ENCODE measurements around the gene SCN7A.

Gene SCN7A

DNA sequence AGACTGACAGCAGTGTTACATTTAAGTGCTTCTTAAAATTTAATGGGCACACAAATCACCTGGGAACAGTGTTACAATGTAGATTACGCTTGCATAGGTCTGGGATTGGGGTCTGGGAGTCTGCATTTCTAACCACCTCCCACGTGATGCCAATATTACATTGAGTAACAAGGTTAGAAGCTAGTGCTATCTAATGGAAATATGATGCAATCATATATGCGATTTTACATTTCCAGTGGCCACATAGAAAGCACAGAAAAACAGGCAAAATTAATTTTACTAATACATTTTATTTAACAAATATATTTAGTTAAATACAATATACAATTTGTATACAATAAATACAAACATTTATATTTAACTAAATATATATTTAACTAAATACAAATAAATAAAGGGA is 53.7 kb downstream of the SCN7A start:
- no peak overlapping the region for H3K4me3 ChIP-seq (ENCODE audit: low read depth, low read length)
- TF ChIP-seq, protein P1, sequence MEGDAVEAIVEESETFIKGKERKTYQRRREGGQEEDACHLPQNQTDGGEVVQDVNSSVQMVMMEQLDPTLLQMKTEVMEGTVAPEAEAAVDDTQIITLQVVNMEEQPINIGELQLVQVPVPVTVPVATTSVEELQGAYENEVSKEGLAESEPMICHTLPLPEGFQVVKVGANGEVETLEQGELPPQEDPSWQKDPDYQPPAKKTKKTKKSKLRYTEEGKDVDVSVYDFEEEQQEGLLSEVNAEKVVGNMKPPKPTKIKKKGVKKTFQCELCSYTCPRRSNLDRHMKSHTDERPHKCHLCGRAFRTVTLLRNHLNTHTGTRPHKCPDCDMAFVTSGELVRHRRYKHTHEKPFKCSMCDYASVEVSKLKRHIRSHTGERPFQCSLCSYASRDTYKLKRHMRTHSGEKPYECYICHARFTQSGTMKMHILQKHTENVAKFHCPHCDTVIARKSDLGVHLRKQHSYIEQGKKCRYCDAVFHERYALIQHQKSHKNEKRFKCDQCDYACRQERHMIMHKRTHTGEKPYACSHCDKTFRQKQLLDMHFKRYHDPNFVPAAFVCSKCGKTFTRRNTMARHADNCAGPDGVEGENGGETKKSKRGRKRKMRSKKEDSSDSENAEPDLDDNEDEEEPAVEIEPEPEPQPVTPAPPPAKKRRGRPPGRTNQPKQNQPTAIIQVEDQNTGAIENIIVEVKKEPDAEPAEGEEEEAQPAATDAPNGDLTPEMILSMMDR (conservative IDR thresholded peaks at IDR 0.05; ENCODE audit: low read depth, low read length), result no peak
- DNase-seq (ENCODE audit: low read depth), result no peak

DNA sequence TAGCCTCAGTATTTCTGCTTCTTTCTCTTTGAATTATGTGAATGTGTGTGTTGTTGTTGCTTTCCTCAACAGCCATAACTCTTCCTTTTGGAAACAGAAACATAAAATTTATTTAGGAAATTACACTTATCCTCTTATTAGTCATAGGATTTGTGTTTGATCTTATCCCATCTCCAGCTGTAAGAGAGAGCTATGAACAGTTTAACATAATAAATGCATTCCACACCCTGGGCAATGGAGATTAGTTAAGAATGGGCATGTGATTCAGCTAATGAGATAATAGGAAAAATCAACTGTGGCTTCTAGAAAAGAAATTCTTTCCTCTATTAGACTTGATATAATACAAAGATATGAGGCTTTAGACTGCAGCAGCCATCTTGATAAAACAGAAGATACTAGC is 55.0 kb downstream of the SCN7A start:
- TF ChIP-seq, protein P1 (conservative IDR thresholded peaks at IDR 0.05; ENCODE audit: low read depth, low read length), result no peak
- DNase-seq (ENCODE audit: low read depth), result no peak
- H3K4me3 ChIP-seq (ENCODE audit: low read depth, low read length), result no peak overlapping the region

DNA sequence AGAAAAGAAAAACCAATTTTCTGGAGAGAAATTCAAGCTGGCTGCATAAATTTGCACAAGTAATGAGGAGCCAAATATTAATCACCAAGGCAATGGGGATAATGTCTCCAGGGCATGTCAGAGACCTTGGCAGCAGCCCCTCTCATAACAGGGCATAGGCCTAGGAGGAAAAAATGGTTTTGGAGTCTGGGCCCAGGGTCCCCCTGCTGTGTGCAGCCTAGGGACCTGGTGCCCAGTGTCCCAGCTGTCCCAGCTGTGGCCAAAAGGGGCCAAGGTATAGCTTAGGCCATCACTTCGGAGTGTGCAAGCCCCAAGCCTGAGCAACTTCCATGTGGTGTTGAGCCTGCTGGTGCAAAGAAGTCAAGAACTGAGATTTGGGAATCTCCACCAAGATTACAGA is 57.1 kb downstream of the SCN7A start:
- TF ChIP-seq, protein P1 (conservative IDR thresholded peaks at IDR 0.05; ENCODE audit: low read depth, low read length), result no peak
- no peak overlapping the region for H3K4me3 ChIP-seq (ENCODE audit: low read depth, low read length)
- DNase-seq (ENCODE audit: low read depth), result no peak

DNA sequence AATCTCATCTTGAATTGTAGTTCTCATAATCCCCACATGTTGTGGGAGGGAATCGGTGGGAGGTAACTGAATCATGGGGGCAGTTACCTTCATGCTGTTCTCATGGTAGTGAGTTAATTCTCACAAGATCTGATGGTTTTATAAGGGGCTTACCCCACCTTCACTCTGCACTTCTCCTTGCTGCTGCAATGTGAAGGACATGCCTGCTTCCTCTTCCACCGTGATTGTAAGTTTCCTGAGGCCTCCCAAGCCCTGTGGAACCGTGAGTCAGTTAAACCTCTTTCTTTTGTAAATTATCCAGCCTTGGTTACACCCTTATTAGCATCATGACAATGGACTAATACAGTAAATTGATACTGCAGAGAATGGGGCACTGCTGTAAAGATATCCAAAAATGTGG is 57.9 kb downstream of the SCN7A start:
- H3K4me3 ChIP-seq (ENCODE audit: low read depth, low read length), result no peak overlapping the region
- TF ChIP-seq, protein P1 (conservative IDR thresholded peaks at IDR 0.05; ENCODE audit: low read depth, low read length), result no peak
- no peak for DNase-seq (ENCODE audit: low read depth)

DNA sequence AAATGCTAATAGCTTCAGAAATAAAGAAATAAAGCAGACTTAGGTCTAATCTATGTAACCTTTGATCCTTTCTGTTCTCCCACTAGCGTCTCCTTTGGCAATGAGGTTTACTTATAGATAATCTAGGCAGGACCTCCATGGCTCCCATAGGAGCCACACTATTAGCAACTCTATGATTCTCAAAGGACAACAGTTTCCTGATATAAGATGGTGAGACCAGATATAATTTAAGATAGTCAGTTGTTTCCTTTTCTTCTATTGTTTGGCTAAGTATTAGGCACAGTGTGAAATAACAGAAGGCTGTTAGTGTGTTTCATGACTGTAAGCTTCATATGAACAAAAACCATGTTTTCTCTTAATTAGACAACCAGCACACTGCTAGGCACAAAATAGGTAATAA is 59.6 kb downstream of the SCN7A start:
- no peak overlapping the region for H3K4me3 ChIP-seq (ENCODE audit: low read depth, low read length)
- DNase-seq (ENCODE audit: low read depth), result no peak
- TF ChIP-seq, protein P1 (conservative IDR thresholded peaks at IDR 0.05; ENCODE audit: low read depth, low read length), result no peak

DNA sequence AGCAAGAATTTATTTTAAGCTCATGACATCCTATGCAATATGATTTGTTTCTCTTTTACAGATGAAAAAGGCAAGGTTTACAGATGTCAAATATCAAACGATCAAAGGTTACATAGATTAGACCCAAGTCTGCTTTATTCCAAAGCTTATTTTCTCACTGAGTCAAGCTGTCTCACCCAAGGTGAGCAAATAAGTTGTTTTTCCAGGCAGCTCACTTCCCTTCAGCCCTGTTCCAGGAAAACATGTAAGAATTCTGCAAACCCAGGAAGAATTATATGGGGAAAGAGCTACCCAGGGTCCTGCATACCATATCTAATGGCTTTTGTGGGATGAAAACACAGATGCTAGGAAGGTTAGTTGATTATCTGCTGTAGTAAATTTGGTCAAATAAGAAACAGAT is 60.6 kb downstream of the SCN7A start:
- no peak overlapping the region for H3K4me3 ChIP-seq (ENCODE audit: low read depth, low read length)
- TF ChIP-seq, protein P1 (conservative IDR thresholded peaks at IDR 0.05; ENCODE audit: low read depth, low read length), result no peak
- no peak for DNase-seq (ENCODE audit: low read depth)

DNA sequence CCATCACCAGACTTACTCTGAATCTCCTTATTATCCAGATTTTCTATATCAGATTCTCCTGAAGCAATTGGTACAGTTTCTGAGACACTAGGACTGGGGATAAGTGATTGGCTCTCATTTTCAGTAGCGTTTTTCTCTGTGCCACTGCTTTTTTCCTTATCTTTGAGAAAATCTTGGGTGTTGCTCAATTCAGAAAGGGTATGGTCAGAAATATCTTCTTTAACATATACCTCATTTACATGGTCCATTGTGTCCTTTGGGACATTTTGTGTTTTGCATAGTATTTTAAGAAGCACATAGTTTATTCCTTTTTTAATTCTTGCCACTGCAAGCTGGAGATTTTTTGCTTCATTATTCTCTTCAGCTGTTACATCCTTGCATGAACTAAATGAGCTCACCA is 61.7 kb downstream of the SCN7A start:
- no peak for DNase-seq (ENCODE audit: low read depth)
- no peak overlapping the region for H3K4me3 ChIP-seq (ENCODE audit: low read depth, low read length)
- TF ChIP-seq, protein P1 (conservative IDR thresholded peaks at IDR 0.05; ENCODE audit: low read depth, low read length), result no peak

All from choroid plexus epithelial cell (primary cell).